ENCODE data around the gene ZNF519.

Gene ZNF519

GRCh38 chr18:14092625-14093306 is 39.5 kb downstream of the ZNF519 start:
- no peak for DNase-seq

- DNase-seq, result no peak
Measured at GRCh38 chr18:14089781-14090180, 42.5 kb downstream of the ZNF519 start.

- no peak for DNase-seq
Measured at GRCh38 chr18:14089191-14089590, 43.0 kb downstream of the ZNF519 start.

- peak; percentile 26 for DNase-seq
Measured at GRCh38 chr18:14086458-14087231, 45.6 kb downstream of the ZNF519 start.

GRCh38 chr18:14085770-14086457 is 46.3 kb downstream of the ZNF519 start:
- DNase-seq, result no peak

GRCh38 chr18:14075196-14075595 is 57.0 kb downstream of the ZNF519 start:
- DNase-seq, result no peak

- DNase-seq, result no peak
Measured at GRCh38 chr18:14074187-14074586, 58.0 kb downstream of the ZNF519 start.

- no peak for DNase-seq
Measured at GRCh38 chr18:14053661-14054060, 78.6 kb downstream of the ZNF519 start.

Measured in NCI-H1694 (cell line).